GM21528 (cell line): ENCODE results near the gene HADH.
A peak's percentile ranks its signal among the peaks of the same experiment; 100 is the strongest.
"Not testable (repeated sequence)": the region's sequence is repeated elsewhere in the genome, so short reads cannot be mapped to it uniquely, and the experiment has no call there.

Experiments
- ATAC-seq: cut with Tn5 transposase; IDR thresholded peaks from one replicate; pipeline ENCODE4 v1.9.1; 2021; ENCODE audit warnings: mild to moderate bottlenecking, moderate library complexity; ENCODE audit not compliant: unreplicated experiment, low FRiP score

The HADH gene

GRCh38 chr4:108029016-108029720 lies 39.5 kb downstream of the HADH start:
- no peak for ATAC-seq

DNA sequence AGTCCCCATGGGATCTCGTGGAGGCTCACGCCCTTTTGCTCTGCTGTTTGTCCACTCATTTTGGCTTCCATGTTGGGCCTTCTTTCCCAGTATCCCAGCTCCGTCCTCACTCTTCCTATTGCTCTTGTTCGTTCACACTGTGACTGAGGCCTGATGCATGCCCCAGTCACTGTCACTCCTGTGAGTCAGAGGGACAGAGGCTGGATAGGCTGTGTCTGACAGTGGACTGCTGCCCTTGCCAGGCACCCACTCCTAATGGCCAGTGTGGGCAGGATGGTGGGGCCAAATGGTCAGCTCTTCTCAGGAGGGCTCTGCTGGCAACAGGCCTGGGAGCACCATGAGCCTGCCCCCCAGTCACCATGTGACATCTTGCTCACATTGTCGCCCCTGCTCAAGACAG lies 40.0 kb downstream of the HADH start:
- ATAC-seq, result no peak

GRCh38 chr4:108030332-108030731 lies 40.6 kb downstream of the HADH start:
- ATAC-seq, result no peak

- no peak for ATAC-seq
These were observed 41.9 kb downstream of the HADH start for GRCh38 chr4:108031427-108032083.

- ATAC-seq, result no peak
These were observed 43.7 kb downstream of the HADH start for GRCh38 chr4:108033348-108033747.

DNA sequence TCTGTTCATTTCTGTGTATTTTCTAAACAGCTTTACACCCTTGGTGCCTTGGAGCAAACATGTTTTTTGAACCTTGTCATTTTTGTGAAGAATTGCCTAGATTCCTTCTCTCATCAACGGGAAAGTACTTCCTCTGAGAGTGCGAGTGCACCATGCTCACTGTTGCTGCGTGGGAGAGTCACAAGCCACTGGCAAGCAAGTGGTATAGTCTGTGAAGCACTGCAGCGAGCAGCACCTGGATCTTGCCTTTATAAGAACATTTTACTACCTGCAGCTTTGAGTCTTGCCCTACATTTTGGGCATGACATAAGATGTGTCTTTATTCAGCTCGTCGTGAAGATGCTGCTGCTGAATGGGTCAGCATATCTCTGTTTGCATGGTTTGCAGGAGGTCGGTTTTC lies 44.9 kb downstream of the HADH start:
- ATAC-seq, result no peak

DNA sequence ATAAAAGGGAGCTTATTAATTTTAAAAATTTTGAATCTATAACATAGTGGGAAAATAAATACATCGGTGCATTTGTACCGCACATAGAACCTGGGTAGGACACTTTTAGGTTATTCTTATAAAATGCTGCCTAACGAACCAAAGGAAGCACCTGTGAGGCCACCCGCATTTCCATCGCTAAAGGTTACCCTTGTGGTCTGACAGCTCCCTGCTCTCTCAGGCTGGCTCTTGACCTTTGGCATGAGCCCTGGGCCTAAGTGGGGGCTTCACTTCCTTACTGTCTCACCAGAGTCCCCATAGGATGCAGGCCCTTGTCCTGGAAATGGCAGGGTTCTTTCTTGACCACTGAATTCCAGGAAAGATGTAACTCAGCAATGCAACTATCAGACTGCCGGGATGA lies 46.0 kb downstream of the HADH start:
- no peak for ATAC-seq

DNA sequence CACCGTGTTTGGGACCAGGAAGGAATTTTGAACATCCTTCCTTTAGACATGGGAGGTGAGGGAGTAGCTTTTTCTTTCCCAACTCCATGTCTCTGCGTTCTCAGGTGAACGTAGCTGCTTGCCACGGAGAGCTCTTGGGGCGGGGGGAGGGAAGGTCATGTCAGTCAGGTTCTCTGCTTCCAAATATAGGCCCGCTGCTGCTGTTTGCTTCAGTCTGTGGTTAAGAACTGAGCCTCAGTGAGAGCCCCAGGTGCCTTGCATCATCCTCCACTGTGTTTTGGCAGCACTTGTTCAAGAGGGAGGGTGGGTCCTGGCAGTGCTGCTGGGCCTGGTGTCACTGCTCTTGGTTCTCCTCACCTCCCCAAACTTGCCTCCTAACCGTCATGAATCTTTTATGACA lies 46.5 kb downstream of the HADH start:
- peak; percentile 81 for ATAC-seq

GRCh38 chr4:108037884-108038283 lies 48.2 kb downstream of the HADH start:
- no peak for ATAC-seq

GRCh38 chr4:108042927-108043326 lies 53.2 kb downstream of the HADH start:
- no peak for ATAC-seq

DNA sequence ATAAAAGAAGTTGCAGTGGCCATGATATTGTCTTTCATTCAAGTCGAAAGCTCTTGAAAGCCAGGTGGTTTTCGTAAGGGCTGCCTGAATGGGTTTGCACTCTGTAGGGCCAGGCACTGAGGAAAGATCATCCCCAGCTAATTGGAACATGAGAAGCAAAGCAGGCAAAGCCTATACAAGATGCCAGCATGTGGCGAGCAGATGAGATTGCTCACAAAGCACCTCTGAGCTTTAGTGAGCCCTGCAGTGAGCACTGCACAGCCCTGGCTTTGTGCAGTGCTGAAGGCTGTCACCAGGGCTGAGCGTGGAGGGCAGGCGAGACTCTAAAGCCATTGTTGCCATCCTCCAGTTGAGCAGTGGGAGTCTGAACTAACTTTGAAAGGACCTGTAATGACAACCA lies 53.8 kb downstream of the HADH start:
- no peak for ATAC-seq

GRCh38 chr4:108044951-108045686 lies 55.4 kb downstream of the HADH start:
- ATAC-seq, result no peak

DNA sequence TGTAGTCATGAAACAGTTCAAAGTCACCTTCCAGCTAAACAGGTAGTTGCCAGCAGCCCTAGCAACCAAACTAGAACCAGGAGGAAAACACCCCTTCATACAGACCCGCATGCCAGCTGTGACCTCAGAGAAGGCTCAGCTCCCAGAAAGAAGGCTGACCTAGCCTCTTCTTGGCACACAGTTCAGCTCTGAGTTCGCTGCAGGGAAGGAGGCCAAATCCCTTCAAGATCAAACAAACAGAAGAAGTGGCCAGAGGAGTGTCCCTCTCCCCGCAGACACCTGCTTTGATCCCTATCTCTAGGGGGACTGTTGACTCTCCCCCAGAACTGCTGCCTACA lies 56.0 kb downstream of the HADH start:
- ATAC-seq, result no peak

GRCh38 chr4:108047199-108047598 lies 57.5 kb downstream of the HADH start:
- no peak for ATAC-seq

GRCh38 chr4:108048157-108048556 lies 58.5 kb downstream of the HADH start:
- no peak for ATAC-seq

DNA sequence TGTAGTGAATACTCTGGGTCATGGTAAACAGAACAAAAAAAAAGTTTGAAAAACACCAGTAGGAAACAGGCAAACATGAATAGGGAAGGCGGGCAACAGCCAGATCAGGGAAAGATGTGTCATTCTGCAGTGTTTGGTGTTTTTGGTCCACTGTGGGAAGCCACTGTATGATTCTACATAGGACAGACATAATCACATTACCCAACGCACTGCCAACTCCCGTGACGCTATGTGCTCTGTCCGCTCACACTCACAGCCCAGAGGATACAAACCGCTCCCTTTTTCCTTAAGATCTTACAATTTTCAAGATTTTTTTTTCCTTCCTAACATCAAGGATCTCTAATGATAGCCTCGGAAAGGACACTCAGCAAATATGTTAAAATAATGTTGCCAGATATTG lies 59.3 kb downstream of the HADH start:
- ATAC-seq, result no peak

DNA sequence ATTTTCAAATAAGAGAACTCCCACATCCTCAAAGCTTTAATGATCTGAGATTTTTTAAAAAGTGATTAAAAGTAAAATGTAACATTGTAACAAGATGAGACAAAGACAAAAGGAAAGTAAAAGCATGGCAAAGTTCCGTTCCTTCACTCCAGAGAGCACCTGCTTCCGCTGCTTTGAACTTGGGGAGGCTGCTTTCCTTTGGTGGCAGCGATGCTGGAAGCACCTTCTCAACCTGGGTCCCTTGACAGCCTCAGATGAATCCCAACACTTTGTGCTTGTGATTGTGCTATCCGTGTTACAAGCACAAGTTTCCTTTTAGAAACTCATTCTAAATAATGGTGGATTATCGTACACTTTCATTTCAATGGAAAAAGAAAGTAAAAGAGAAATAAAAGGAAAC lies 59.7 kb downstream of the HADH start:
- no peak for ATAC-seq

- ATAC-seq, result not testable (repeated sequence)
These were observed 60.8 kb downstream of the HADH start for GRCh38 chr4:108050166-108051111.

DNA sequence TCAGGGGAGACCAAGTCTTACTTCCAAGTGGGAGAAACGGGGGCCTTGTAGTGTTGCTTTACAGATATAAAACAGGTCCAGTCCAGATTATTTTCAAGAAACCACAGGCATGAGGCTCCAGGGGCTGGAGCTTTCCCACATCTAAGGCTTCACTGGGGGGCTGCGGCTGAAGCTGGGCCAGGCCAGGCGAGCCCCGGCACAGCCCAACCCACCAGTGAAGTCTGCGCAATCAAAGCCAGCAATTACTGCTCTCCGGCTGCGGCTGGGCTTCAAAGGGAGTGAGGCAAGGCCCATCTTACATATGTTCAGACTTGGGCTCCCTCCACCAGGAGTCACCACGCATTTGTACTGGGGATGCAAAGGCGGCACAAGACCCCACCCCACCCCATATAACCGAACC lies 61.7 kb downstream of the HADH start:
- ATAC-seq, result no peak

- no peak for ATAC-seq
These were observed 63.0 kb downstream of the HADH start for GRCh38 chr4:108052558-108053120.
